MCF 10A (cell line): Measurements from ENCODE around the gene MYO7B. TPM values are rescaled to one million over a fixed set of nuclear protein-coding genes. Genes with fewer than 3 reads are reported as not detected.
A peak's percentile ranks its signal among the peaks of the same experiment; 100 is the strongest.

ENCODE experiments used
- BruUV-seq: library from RNA; stranded (reverse); fragments of 400-500 nt; replicated peaks from 2 replicates; lab custom pipeline; 2021; lab: Mats Ljungman, UMichigan
- CTCF ChIA-PET: fragments of 300-600 bp; sonication (Branson Sonifier 250); formaldehyde crosslinking; extraction: SDS; loops from one replicate; lab custom pipeline; 2021; ENCODE audit warnings: antibody characterized with exemption, inconsistent platforms; lab: Yijun Ruan, JAX
- POLR2A ChIA-PET: fragments of 300-600, 350-650 bp; sonication (Branson Sonifier 250); formaldehyde crosslinking; extraction: SDS; loops from one replicate; lab custom pipeline; 2020; ENCODE audit warnings: antibody characterized with exemption, inconsistent platforms; lab: Yijun Ruan, JAX
- DNase-seq: peaks from one replicate; pipeline ENCODE4 v3.0.0-alpha.2; 2018; ENCODE audit not compliant: unreplicated experiment
- H3K27ac Mint-ChIP-seq: one replicate; pipeline ENCODE4 v1.8.0; 2022; ENCODE audit warnings: mild to moderate bottlenecking, low read depth, mixed read lengths; ENCODE audit not compliant: unreplicated experiment
- H3K27me3 Mint-ChIP-seq: one replicate; pipeline ENCODE4 v1.8.0; 2022; ENCODE audit warnings: mixed read lengths; ENCODE audit not compliant: insufficient read depth, unreplicated experiment
- H3K36me3 Mint-ChIP-seq: one replicate; pipeline ENCODE4 v1.8.0; 2022; ENCODE audit warnings: mild to moderate bottlenecking, moderate library complexity, mixed read lengths; ENCODE audit not compliant: insufficient read depth, unreplicated experiment
- H3K4me1 Mint-ChIP-seq: one replicate; pipeline ENCODE4 v1.8.0; 2022; ENCODE audit warnings: mixed read lengths; ENCODE audit not compliant: insufficient read depth, unreplicated experiment
- H3K4me3 Mint-ChIP-seq: one replicate; pipeline ENCODE4 v1.8.0; 2022; ENCODE audit warnings: mild to moderate bottlenecking, moderate library complexity, mixed read lengths; ENCODE audit not compliant: unreplicated experiment
- H3K9me3 Mint-ChIP-seq: one replicate; pipeline ENCODE4 v1.8.0; 2022; ENCODE audit warnings: mixed read lengths; ENCODE audit not compliant: unreplicated experiment
- CTCF ChIP-seq: fragments of 200-600 bp; IDR thresholded peaks from one replicate; pipeline ENCODE4 v1.8.0; 2022; ENCODE audit warnings: antibody characterized with exemption, mild to moderate bottlenecking; ENCODE audit not compliant: unreplicated experiment
- intact Hi-C: fragments of 100-400 bp; cut with micrococcal nuclease; formaldehyde crosslinking; loops from 2 replicates; pipeline ENCODE4 v1.14.1; 2022
- total RNA-seq: library from RNA; stranded (reverse); gene quantifications from 2 replicates; pipeline ENCODE4 v1.2.3, GENCODE V29; 2022

The MYO7B gene
- total RNA-seq, 1 experiment from 2014 or later, result not detected

DNA sequence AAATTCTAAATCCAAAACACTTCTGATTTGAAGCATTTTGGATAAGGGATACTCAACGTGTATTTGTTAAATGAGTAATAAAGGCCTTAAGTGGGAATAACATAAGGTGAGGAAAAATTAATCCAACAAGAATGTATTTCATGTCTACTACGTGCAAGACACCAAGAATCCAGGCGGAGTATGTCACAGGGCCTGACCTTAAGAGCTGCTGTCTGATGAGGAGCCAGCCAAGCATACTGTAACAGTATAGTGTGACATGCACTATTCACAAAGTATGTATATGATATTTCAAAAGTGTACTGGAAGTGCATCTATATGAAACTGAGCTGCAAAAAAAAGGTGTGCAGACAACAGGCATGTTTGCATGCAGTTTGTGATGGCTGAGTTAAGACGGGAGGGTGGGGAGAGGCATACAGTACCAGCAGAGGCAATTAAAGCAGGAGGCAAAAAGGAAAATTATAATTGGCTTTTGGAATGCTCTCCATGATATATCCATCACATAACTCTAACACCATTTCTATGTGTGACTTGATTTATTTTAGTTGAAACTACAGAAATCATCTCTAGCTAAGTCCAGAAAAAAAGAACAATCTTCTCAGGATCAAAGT is 27.4 kb upstream of the MYO7B start:
- no peak overlapping the region for H3K4me3 Mint-ChIP-seq
- TF ChIP-seq CTCF, result no peak
- no peaks in the 10 kb centered on the region for H3K27me3 Mint-ChIP-seq
- H3K36me3 Mint-ChIP-seq, result peaks cover 40% of the 10 kb centered on the region
- no peaks in the 10 kb centered on the region for H3K9me3 Mint-ChIP-seq
- H3K4me1 Mint-ChIP-seq, result peaks cover 27% of the 10 kb centered on the region
- H3K27ac Mint-ChIP-seq, result peak overlapping the region; percentile 32
- no peak for DNase-seq
- no TSS peak for BruUV-seq
- ChIA-PET POLR2A (interaction anchor here (0.6 to 6.0 kb wide), 11 partner anchors 8 to 303 kb away, joined by 3 to 76 read pairs (median 5); partner anchors contain the start of genes IWS1 and WDR33), CTCF (interaction anchor here (0.6 to 1.1 kb wide), 6 partner anchors 10 to 1883 kb away, joined by 3 to 8 read pairs (median 4); no protein-coding TSS in a partner anchor)
- intact Hi-C loops, result loop anchor here (1.0 to 5.0 kb wide), 2 partner anchors 18 to 139 kb away; partner anchors contain the start of genes GPR17 and IWS1

DNA sequence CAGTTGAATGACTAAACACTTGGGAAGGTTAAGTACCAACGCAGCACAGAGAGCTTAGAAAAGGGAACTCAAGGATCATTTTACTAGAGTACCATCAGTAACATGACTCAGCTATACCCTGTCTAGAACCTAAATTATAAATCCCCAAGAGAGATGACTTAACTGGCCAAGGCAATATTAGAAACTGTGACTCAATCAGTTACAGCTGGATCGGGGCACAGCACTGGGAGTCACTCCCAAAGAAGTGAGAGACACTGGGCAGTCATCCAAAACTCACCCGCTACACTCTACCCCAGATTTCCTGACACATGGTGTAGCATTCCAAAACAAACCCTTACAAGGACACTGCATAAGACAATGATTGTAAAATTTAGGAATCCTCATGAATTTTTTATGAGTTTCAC is 26.9 kb upstream of the MYO7B start:
- BruUV-seq, result no TSS peak
- Mint-ChIP-seq H3K4me1 (peaks cover 23% of the 10 kb centered on the region), H3K27ac (peak overlapping the region; percentile 32), H3K9me3 (no peaks in the 10 kb centered on the region), H3K36me3 (peaks cover 35% of the 10 kb centered on the region), H3K4me3 (no peak overlapping the region), H3K27me3 (no peaks in the 10 kb centered on the region)
- no peak for TF ChIP-seq CTCF
- POLR2A ChIA-PET, result interaction anchor here (0.7 to 6.0 kb wide), 9 partner anchors 9 to 303 kb away, joined by 3 to 76 read pairs (median 4); partner anchors contain the start of genes IWS1 and WDR33
- intact Hi-C loops, result loop anchor here (1.0 to 5.0 kb wide), 2 partner anchors 18 to 139 kb away; partner anchors contain the start of genes GPR17 and IWS1
- peak; percentile 98 for DNase-seq
- CTCF ChIA-PET, result interaction anchor here (0.6 to 1.1 kb wide), 3 partner anchors 9 to 1882 kb away, joined by 3 to 8 read pairs (median 4); no protein-coding TSS in a partner anchor

DNA sequence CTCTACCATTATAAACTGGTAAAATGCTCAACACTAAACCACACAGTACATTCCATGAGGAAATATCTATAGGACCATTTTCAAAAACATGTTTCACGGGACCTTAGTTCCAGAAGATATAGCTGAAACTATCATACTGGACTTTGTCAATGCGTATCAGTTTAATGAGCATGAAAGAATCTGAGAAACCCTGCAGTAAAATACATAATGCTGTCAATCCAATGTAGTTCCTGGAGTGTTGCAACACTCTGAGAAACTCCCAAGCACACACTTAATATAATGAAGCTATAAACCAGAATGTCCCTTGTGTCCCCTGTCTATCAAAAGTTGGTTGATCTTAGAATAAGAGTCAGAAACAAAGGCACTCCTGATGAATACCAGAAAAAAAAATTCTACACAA is 25.4 kb upstream of the MYO7B start:
- H3K27me3 Mint-ChIP-seq, result no peaks in the 10 kb centered on the region
- peaks cover 30% of the 10 kb centered on the region for H3K4me1 Mint-ChIP-seq
- H3K9me3 Mint-ChIP-seq, result no peaks in the 10 kb centered on the region
- DNase-seq, result no peak
- H3K36me3 Mint-ChIP-seq, result peaks cover 27% of the 10 kb centered on the region
- intact Hi-C loops, result no loop called here
- TF ChIP-seq CTCF, result no peak
- no TSS peak for BruUV-seq
- peak overlapping the region; percentile 28 for H3K27ac Mint-ChIP-seq
- CTCF ChIA-PET, result interaction anchor here (1.1 kb wide), 1 partner anchor 32 kb away, joined by 4 read pairs; no protein-coding TSS in a partner anchor
- H3K4me3 Mint-ChIP-seq, result no peak overlapping the region
- POLR2A ChIA-PET, result interaction anchor here (0.6 to 6.0 kb wide), 3 partner anchors 13 to 46 kb away, joined by 4 to 76 read pairs (median 4); partner anchors contain the start of gene IWS1

DNA sequence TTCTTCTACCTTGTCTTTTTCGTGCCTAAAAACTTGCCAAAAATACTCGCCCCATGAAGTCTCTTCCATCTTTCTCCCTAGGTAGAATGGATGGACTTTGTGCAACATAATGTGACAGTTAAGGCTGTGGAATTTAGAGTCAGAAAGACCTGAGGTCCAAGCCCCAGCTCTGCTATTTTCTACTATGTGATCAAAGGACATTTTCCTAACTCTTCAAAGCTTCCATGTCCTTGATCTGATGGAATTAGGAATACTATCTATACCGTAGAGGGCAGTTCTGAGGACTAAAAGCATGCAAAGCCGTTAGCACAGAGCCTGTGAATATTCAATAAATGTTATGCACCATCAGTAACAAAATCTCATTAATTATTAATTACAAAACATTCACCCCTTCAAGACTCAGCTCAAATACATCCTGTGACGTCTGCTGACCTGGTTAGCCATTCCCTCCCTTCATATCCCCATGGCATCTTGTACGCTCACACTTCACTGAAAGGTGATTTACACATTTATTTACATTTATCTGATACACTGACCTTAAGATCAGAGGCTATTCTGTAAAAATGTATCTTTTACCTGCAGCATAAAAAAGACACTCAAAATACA is 24.3 kb upstream of the MYO7B start:
- no TSS peak for BruUV-seq
- H3K4me1 Mint-ChIP-seq, result peaks cover 30% of the 10 kb centered on the region
- H3K9me3 Mint-ChIP-seq, result no peaks in the 10 kb centered on the region
- H3K4me3 Mint-ChIP-seq, result no peak overlapping the region
- H3K27me3 Mint-ChIP-seq, result no peaks in the 10 kb centered on the region
- CTCF ChIA-PET, result no interaction called here
- TF ChIP-seq CTCF, result no peak
- POLR2A ChIA-PET, result interaction anchor here (6.0 kb wide), 1 partner anchor 15 kb away, joined by 76 read pairs; the partner anchor contains the start of gene IWS1
- intact Hi-C loops, result no loop called here
- peaks cover 28% of the 10 kb centered on the region for H3K36me3 Mint-ChIP-seq
- peak overlapping the region; percentile 28 for H3K27ac Mint-ChIP-seq
- DNase-seq, result no peak
